Subcutaneous abdominal adipose tissue (tissue), 5 donors: ENCODE results near the gene CXCL1.
"Not testable (repeated sequence)": the region's sequence is repeated elsewhere in the genome, so short reads cannot be mapped to it uniquely, and the experiment has no call there.

Experiments used
- H3K27ac ChIP-seq: one replicate; pipeline ENCODE4 v1.7.0; 2013; ENCODE audit warnings: low read depth, mild to moderate bottlenecking, inconsistent platforms, low read length, moderate library complexity
- H3K27me3 ChIP-seq, 5 donors: one replicate each; pipeline ENCODE4 v1.7.0; 2013; ENCODE audit warnings: low read length in 5 of 5, inconsistent platforms in 1 of 5; ENCODE audit not compliant: control insufficient read depth in 5 of 5, insufficient read depth in 4 of 5
- H3K36me3 ChIP-seq, 5 donors: one replicate each; pipeline ENCODE4 v1.7.0; 2013; ENCODE audit warnings: low read length in 5 of 5; ENCODE audit not compliant: control insufficient read depth in 5 of 5, insufficient read depth in 5 of 5
- H3K4me1 ChIP-seq, 5 donors: one replicate each; pipeline ENCODE4 v1.7.0; 2013; ENCODE audit warnings: low read length in 5 of 5, mild to moderate bottlenecking in 3 of 5, moderate library complexity in 1 of 5; ENCODE audit not compliant: control insufficient read depth in 5 of 5, insufficient read depth in 5 of 5
- H3K4me3 ChIP-seq, 5 donors: one replicate each; pipeline ENCODE4 v1.7.0; 2013; ENCODE audit warnings: low read length in 5 of 5, low read depth in 1 of 5
- H3K9ac ChIP-seq, 5 donors: one replicate each; pipeline ENCODE4 v1.7.0; 2013; ENCODE audit warnings: low read length in 5 of 5, mild to moderate bottlenecking in 4 of 5, moderate library complexity in 3 of 5
- H3K9me3 ChIP-seq, 5 donors: one replicate each; pipeline ENCODE4 v1.7.0; 2013; ENCODE audit warnings: low read length in 5 of 5; ENCODE audit not compliant: control insufficient read depth in 5 of 5
- donor health status: healthy.
- donor health status: healthy.
- donor health status: healthy.
- donor health status: healthy.
- donor health status: healthy.

CXCL1 gene

DNA sequence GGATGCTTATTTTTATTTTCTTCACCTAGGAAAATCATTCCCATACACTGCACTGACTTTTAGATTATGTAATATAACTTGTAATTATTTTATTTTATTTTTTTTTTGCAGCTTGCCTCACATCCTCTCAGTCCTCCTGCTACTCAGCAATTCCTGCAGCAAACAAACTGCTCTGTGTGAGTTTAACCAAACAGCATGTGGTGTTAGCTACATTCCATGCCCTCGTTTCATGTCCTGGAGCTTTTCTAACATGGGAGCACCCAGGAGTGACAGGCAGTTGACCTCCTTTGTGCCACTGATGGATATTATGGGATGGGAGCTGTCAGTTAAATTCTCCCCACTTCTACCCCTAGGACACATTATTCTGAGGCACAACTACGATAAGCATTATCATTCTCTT, 24.8 kb downstream of the CXCL1 start:
- H3K36me3 ChIP-seq: no peaks in the 10 kb centered on the region
- no peak overlapping the region for H3K4me3 ChIP-seq
- no peaks in the 10 kb centered on the region for H3K9me3 ChIP-seq
- H3K27ac ChIP-seq: no peak overlapping the region
- H3K9ac ChIP-seq: no peak overlapping the region
- no peaks in the 10 kb centered on the region for H3K27me3 ChIP-seq
- peaks cover 2 to 36% (median 22%) of the 10 kb centered on the region in 5 donors for H3K4me1 ChIP-seq

DNA sequence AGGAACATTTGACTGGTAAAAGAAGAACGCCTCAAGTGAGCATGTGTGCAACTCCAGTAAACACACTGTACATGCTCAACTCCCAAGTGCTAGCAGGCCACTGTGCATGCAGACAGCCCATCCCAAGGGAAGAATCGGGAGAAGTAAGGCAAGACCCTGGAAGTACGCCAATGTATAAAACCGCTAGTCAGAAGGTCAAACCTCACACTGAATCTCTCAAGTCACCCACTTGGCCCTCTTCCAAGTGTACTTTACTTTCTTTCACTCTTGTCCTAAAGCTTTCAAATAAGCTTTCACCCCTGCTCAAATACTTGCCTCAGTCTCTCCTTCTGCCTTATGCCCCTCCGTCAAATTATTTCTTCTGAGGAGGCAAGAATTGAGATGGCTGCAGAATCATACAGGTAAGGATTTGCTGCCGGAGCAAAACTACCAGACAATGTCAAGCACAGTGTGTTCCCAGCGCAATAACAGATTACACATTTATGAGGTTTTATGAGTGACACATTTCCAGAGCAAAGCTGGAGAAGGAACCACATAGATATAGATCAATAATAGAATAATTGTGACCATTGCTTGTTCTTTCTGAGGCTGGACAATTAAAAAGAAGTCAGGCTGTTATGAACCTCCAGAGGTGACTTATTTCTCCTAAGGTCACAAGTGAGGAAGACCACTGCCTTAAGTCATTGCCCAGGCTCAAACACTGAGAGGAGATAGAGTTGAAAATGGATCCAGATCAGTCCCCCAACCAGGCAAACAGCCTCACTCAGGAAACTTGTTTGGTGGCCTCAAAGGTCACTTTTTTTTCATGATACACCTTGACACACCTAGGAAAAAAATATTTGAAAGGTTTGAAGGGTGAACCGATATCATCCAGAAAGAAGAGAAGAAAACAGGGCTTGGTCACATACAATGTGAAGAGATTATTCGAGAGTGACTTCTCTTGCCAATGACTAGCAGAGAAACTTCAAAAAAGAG, 26.3 kb downstream of the CXCL1 start:
- Histone ChIP-seq H3K27me3 (no peaks in the 10 kb centered on the region), H3K27ac (no peak overlapping the region), H3K9me3 (no peaks in the 10 kb centered on the region), H3K36me3 (no peaks in the 10 kb centered on the region), H3K4me3 (no peak overlapping the region), H3K4me1 (peaks cover 2 to 36% (median 22%) of the 10 kb centered on the region in 5 donors), H3K9ac (no peak overlapping the region)

DNA sequence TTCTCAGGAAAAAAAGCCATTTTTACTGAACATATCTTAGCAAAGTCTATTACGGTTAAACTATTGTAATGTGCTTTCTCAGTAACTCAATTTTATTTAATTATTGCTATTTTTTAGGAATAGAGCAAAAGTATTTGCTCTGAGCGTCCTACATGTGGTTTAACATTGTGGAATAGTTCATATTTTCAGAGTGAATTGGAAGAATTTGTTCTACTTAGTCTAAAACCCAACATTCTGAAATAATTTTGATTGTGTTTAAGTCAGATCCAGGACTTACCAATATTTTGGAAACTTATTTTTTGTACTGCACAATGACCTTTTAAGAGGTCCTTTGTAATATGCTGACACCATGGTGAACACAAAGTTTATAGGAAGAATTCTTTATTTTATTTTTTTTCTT, 27.2 kb downstream of the CXCL1 start:
- no peaks in the 10 kb centered on the region for H3K9me3 ChIP-seq
- no peak overlapping the region for H3K27ac ChIP-seq
- no peaks in the 10 kb centered on the region for H3K36me3 ChIP-seq
- H3K4me1 ChIP-seq: peaks cover 2 to 34% (median 22%) of the 10 kb centered on the region in 5 donors
- no peak overlapping the region for H3K9ac ChIP-seq
- H3K27me3 ChIP-seq: no peaks in the 10 kb centered on the region
- no peak overlapping the region for H3K4me3 ChIP-seq

DNA sequence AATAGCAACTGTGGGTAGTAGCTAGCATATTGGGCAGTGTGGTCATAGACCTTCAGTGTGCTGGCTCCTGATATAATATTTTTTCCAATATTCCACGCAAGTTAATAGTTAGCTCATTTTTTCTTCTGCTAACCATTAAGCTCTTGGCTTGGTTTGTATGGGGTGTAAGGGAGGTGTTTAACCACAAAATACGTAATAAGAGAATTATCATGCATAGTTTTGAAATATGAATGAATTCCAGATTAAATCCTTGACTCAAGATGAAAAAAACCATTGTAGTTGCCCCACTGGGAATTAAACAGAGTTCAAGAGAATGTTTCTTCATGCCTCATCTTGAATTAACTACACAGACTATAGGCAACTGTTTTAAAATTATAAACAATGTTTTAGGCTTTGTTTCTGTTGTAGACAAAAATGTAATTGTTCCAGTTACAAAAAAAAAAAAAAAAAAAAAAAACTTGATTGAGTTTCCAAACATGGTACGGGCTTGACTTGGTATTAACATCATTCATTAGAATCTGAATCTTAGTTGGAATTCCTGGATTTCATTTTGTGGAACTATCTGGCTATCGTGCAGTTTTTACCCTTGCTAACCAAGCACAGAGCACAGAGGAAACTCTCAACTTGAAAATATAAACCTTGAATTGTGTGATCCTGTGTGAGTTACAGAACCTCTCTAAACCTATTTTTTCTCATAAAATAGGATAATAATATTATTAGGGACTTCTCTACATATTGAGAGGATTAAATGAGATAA, 28.4 kb downstream of the CXCL1 start:
- no peaks in the 10 kb centered on the region for H3K27me3 ChIP-seq
- no peaks in the 10 kb centered on the region for H3K36me3 ChIP-seq
- no peak overlapping the region for H3K4me3 ChIP-seq
- no peak overlapping the region for H3K27ac ChIP-seq
- no peaks in the 10 kb centered on the region for H3K9me3 ChIP-seq
- no peak overlapping the region for H3K9ac ChIP-seq
- H3K4me1 ChIP-seq: peaks cover 0 to 24% (median 16%) of the 10 kb centered on the region in 5 donors

DNA sequence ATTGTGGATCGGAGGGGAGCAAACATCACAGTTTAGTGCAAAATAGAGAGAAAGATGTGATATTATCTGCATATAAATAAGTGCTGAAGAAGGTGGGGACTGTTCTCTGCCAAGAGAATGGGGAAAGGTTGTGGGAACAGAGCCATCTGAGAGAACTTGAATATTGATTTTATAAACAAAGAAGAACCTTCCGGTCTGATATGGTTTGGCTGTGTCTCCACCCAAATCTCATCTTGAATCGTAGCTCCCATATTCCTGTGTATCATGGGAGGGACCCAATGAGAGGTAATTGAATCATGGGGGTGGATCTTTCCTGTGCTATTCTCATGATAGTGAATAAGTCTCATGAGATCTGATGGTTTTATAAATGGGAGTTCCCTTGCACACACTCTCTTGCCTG, 30.1 kb downstream of the CXCL1 start:
- not testable (repeated sequence) for H3K36me3 ChIP-seq, H3K9me3 ChIP-seq, H3K9ac ChIP-seq, H3K4me3 ChIP-seq, H3K27ac ChIP-seq, H3K27me3 ChIP-seq
- peaks cover 0 to 23% (median 13%) of the 10 kb centered on the region in 5 donors for H3K4me1 ChIP-seq

DNA sequence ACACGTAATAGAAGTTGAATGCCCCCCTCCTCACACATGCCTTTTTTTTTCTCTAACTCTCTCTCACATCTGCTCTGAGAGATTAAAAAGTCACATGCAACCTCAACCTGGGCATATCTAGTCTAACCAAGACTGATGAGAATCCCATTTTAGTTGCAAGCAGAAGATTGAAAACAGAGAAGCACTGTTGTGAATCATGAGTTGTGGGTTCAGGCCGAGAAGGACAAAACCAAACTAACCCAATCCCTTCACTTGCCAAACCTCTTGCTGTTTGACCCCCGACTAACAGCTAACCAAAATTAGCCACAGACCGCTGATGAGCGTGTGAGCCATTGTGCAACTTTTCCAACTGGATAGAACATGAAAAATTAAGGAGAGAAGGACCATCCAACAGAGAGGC, 31.8 kb downstream of the CXCL1 start:
- no peak overlapping the region for H3K9ac ChIP-seq
- H3K27ac ChIP-seq: no peak overlapping the region

DNA sequence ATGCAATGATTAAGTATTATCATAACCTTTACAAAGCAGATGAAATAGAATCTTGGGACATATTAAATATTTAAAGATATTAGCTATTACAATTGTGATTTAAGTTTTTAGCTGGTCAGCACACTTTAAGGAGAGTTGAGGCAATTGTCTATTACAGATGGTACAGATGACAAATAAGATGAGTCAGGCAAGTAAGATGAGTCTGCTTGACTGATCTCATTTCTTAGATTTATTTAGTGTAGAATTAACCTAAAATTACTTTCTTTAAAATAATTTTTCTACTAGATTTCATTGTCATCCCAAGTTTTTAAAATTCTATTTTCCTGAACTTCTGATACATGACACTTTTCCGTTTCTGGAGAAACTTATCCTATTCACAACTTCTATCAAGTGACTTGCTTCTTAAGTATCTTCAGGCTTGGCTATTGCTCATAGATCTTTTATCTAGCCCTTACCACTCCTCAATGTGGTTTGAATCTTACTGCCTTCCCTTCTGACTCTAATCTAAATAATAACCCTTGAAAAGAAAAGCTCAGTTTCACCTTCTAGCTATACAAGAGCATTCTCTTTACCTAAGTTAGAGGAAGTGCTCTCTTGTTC, 32.9 kb downstream of the CXCL1 start:
- Histone ChIP-seq H3K4me3 (no peak overlapping the region), H3K36me3 (no peaks in the 10 kb centered on the region), H3K9ac (no peak overlapping the region), H3K27ac (no peak overlapping the region), H3K4me1 (peaks cover 0 to 11% (median 3%) of the 10 kb centered on the region in 5 donors), H3K27me3 (no peaks in the 10 kb centered on the region), H3K9me3 (no peaks in the 10 kb centered on the region)

More for the DNA sequence above, 31.8 kb downstream of the CXCL1 start:
- H3K36me3 ChIP-seq: no peaks in the 10 kb centered on the region
- no peaks in the 10 kb centered on the region for H3K9me3 ChIP-seq
- H3K4me3 ChIP-seq: no peak overlapping the region
- peaks cover 0 to 14% (median 4%) of the 10 kb centered on the region in 5 donors for H3K4me1 ChIP-seq
- H3K27me3 ChIP-seq: no peaks in the 10 kb centered on the region

DNA sequence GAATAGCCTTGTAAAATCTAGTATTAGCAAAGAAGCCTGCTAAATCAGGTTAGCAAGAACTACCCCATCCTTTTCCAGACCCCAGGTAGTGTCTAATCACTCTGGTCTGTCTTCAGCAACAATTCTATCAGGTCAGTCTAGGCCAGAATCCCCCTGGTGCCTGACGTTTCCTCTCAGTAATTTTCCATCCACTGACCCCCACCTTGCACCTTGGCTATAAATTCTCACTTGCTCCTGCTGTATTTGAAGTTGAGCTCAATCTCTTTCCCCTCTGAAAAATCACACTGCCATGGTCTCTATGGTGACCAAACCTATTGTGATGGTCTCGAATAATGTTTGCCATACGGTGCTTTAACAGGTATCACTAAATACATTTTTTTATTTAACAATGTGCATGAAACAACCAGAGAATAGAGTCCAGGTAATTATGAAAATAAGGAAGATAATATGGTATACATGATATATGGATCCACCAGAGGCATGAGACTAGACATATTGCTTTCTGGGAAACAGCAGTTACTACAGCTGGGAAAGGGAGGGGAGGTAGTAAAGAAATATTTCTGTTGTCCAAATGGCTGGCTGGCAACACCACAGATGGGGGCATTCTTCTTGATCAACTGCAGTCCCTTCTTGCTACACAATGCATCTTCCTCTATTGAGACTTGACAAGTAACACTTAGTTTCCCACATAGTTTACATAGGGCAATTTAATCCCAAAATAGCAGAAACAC, 33.8 kb downstream of the CXCL1 start:
- Histone ChIP-seq H3K4me3 (no peak overlapping the region), H3K27me3 (no peaks in the 10 kb centered on the region), H3K9ac (no peak overlapping the region), H3K9me3 (no peaks in the 10 kb centered on the region), H3K4me1 (peaks cover 0 to 5% (median 0%) of the 10 kb centered on the region in 5 donors), H3K27ac (no peak overlapping the region), H3K36me3 (no peaks in the 10 kb centered on the region)

DNA sequence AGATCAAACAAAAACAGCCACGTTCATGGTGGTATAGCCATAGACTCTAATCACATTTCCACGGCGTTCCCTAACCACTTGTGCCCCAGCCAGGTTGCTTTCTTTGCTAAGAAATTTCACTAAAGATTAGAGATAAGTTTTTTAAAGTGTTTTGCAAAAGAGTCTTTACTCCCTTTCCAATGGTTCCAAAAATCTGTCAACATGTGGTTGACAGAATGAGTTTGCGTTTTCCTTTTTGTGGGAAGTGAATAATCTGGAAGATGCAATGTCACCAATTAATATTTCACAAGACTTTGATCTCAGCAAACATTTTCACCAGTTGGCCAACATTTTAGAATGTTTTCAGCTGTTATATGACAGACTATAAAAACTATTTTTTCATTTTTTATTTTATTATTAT, 35.3 kb downstream of the CXCL1 start:
- no peak overlapping the region for H3K4me3 ChIP-seq
- no peaks in the 10 kb centered on the region for H3K36me3 ChIP-seq
- no peaks in the 10 kb centered on the region for H3K27me3 ChIP-seq
- H3K4me1 ChIP-seq: peaks cover 0 to 5% (median 0%) of the 10 kb centered on the region in 5 donors
- H3K27ac ChIP-seq: no peak overlapping the region
- H3K9me3 ChIP-seq: no peaks in the 10 kb centered on the region
- no peak overlapping the region for H3K9ac ChIP-seq
